Left lobe of liver (tissue), 2 donors: Measurements from ENCODE around the gene INPP5F. TPM values are rescaled to one million over a fixed set of nuclear protein-coding genes. Genes with fewer than 3 reads are reported as not detected.
"Not testable (repeated sequence)": the region's sequence is repeated elsewhere in the genome, so short reads cannot be mapped to it uniquely, and the experiment has no call there.

Experiments
- ATAC-seq: fragments of 200-7000 bp; cut with Tn5 transposase; one replicate; pipeline ENCODE4 v1.9.1; 2020; ENCODE audit warnings: mild to moderate bottlenecking, moderate library complexity
- DNase-seq: peaks from one replicate; pipeline ENCODE4 v3.0.0-alpha.2; 2020; ENCODE audit warnings: low spot score
- total RNA-seq: library from RNA; stranded (reverse); gene quantifications from one replicate; pipeline ENCODE4 v1.2.1, GENCODE V29; 2021
- donor health status: DM: no; HTN: no; CAD: no; lungs with moderate emphysema.
- donor health status: DM: no; HTN: yes; CAD: no.

INPP5F gene
- total RNA-seq, 1 donor from 2014 or later = 2.6 TPM

- ATAC-seq (no peak), DNase-seq (no peak)
Measured at GRCh38 chr10:119775529-119775928, 49.7 kb downstream of the INPP5F start.

DNA sequence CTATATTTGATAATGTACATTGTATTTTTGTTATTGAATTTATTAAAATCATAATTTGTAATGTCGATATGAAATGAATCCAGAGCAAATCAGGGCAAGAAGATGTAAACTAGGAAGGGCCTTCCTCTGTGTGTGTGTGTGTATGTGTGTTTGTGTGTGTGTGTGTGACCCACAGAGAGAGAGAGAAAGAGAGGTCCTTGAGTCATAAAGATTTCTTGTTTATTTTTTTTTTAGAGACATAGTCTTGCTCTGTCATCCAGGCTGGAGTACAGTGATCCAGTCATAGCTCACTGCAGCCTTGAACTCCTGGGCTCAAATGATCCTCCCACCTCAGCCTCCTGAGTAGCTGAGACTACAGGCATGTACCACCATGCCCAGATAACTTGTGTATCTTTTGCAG is 50.7 kb downstream of the INPP5F start:
- DNase-seq (no peak), ATAC-seq (no peak)

GRCh38 chr10:119777686-119778085 is 51.8 kb downstream of the INPP5F start:
- ATAC-seq (no peak), DNase-seq (no peak)

DNA sequence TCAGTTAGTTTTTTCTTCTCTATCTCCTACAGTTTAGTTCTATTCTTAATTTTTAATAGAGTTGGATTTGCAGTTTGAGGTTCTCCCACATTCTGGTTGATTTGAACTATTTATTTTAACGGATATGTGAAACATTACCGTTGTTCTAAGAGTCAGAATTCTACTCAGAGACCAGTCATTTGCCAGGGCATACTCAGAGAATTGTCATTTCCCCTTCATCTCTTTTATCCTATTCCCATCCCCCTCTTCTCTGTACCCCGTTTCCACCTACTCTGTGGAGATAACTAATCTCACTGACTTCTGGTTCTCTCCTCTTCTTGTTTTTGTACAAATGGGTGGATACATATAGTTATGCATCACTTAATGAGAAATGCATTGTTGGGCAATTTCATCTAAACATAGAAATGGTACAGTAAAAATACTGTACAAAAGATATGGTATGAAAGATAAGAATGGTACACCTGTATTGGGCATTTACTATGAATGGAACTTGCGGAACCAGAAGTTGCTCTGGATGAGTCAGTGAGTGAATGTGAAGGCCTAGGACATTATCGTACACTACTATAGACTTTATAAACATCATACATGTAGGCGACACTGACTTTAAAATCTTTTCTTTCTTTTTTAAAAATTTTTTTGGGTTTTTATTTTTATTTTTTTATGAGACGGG is 53.1 kb downstream of the INPP5F start:
- ATAC-seq (no peak), DNase-seq (no peak)

GRCh38 chr10:119780879-119781480 is 55.1 kb downstream of the INPP5F start:
- DNase-seq (no peak), ATAC-seq (no peak)

DNA sequence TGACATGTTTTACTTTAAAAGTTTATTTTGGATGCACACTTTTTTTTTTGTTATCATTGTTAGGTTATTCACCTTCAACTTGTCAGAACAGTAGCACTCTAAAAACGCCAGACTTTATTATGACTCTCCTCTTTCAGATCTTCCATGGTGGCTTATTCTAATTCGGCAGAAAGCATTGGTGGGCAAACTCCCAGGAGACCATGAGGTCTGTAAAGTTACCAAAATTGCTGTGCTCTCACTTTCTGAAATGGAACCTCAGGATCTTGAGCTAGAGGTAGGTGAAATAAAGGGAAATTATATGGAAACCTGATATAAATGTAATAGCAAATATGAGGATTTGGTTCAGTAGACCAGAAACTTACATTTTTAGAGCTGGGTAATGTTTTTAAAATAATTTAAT is 55.6 kb downstream of the INPP5F start:
- ATAC-seq (no peak), DNase-seq (no peak)

DNA sequence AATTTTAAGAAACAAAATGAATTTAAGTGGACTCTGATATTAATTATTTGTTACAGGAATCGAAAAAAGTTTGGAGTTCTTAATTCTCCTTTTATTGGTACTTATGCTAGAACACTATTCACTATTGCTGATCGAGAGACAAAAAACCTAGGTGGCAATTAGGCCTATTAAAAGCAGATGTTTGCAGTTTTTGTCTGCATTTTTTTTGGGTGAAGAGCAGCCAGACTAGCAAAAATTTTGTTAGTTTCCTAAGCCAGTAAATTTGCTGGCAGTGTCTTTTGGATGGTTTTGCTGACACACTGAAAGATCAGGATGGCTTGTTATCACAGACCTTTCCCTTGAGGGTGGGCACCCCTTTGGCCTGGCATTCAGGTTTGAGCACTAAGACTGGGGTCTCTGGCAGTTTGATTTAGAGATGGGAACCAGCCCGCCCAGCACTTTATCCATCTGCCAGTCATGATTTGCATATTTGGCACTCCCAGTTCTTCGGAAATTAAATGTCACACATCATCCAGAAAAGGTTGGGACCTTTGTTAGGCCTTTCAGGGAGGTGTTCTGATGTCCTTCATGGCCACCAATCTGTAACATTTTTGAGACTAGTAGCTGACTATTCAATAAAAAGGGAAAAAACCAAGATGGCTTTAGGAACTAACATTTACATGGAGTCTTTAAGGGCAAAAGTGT is 57.3 kb downstream of the INPP5F start:
- no peak for ATAC-seq

DNA sequence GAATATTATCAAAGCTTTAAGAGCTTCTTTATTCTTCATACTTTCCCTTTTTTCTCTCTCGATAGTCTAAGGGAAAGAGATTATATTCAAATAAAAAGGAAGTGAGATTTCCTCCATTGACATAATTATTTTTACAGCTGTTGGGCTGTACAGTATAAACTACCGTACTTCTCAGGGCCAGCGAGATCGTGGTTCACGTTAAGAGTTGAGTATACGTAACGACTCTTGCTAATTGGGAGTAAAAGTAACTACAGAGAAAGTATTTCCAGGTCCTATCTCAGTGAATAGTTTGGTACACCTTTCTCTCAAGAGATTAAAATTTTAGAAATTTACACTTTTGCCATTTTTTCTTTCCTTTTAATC is 57.8 kb downstream of the INPP5F start:
- ATAC-seq (no peak), DNase-seq (no peak)

More for the DNA sequence above, 57.3 kb downstream of the INPP5F start:
- DNase-seq = no peak

DNA sequence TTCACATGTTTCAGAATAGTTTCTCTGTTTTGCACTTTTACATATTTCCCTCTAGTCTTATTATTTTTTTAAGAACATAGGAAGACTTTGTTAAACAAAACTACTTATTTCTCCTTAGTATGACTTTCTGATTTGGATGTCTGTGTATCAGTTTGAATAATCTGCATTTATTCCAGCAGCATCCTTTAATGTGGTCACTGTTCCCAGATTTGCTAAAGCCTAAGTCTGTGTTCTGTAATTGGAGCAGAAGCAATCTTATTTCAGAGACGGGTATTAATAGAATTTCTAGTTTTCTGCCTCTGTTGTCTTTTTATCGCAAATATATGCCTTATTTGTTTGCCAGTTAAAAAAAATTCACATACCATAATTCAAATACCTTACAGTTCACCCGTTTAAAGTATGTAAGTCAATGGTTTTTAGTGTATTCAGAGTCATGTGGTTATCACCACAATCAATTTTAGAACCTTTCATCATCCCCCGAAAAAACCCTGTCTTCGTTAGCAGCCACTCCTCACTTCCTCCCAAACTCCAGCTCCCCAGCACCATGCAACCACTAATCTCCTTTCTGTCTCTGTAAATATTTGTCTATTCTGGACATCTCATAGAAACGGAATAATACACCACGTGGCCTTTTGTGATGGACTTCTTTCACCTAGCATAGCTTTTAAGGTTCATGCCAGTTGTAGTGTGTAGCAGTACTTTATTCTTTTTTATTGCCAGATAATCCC is 58.7 kb downstream of the INPP5F start:
- DNase-seq = no peak
- ATAC-seq = no peak

GRCh38 chr10:119786117-119786769 is 60.4 kb downstream of the INPP5F start:
- ATAC-seq = no peak
- DNase-seq = no peak

DNA sequence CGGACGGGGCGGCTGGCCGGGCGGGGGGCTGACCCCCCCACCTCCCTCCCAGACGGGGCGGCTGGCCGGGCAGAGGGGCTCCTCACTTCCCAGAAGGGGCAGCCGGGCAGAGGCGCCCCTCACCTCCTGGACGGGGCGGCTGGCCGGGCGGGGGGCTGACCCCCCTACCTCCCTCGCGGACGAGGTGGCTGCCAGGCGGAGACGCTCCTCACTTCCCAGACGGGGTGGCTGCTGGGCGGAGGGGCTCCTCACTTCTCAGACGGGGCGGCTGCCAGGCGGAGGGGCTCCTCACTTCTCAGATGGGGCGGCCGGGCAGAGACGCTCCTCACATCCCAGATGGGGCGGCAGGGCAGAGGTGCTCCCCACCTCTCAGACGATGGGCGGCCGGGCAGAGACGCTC is 69.3 kb downstream of the INPP5F start:
- ATAC-seq, DNase-seq: not testable (repeated sequence)

DNA sequence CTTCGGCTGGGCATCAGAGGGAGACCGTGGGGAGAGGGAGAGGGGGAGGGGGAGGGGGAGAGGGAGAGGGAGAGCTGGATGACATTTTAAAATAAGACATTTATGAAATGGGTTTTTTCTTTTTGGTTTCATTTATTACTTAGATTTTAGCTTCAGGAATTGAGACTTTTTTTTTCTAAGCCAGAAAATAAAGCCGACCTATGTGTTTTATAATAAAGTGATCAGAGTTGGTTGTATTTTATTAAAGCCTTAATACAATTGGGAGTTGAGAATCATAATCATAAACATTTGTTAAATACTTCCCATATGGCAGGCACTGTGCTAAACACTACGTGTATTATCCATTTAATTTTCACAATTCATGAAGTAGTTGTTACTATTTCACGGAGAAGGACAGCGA is 70.2 kb downstream of the INPP5F start:
- DNase-seq (no peak), ATAC-seq (no peak)

GRCh38 chr10:119801176-119801575 is 75.3 kb downstream of the INPP5F start:
- ATAC-seq (no peak), DNase-seq (no peak)

- no peak for ATAC-seq
- DNase-seq = no peak
Measured at GRCh38 chr10:119801998-119802538, 76.2 kb downstream of the INPP5F start.

DNA sequence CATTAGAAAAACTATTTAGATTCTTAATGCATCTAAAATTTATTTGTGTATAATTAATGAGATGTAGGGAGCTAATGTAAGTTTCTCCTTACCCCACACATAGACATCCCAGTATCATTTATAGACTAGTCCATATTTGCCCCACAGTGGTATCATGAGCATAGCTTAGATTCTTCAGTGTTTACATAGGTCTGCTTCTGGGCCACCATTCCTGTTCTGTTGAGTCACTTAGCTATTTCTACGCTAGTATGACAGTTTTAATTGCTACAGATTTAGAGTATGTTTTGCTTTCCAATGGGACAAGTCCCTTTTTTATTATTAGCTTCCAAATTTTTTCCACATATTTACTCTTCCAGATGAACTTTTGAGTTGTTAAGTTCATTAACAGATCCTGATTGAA is 77.4 kb downstream of the INPP5F start:
- DNase-seq = no peak
- no peak for ATAC-seq

- no peak for DNase-seq
- ATAC-seq = no peak
Measured at GRCh38 chr10:119805702-119806230, 79.9 kb downstream of the INPP5F start.

DNA sequence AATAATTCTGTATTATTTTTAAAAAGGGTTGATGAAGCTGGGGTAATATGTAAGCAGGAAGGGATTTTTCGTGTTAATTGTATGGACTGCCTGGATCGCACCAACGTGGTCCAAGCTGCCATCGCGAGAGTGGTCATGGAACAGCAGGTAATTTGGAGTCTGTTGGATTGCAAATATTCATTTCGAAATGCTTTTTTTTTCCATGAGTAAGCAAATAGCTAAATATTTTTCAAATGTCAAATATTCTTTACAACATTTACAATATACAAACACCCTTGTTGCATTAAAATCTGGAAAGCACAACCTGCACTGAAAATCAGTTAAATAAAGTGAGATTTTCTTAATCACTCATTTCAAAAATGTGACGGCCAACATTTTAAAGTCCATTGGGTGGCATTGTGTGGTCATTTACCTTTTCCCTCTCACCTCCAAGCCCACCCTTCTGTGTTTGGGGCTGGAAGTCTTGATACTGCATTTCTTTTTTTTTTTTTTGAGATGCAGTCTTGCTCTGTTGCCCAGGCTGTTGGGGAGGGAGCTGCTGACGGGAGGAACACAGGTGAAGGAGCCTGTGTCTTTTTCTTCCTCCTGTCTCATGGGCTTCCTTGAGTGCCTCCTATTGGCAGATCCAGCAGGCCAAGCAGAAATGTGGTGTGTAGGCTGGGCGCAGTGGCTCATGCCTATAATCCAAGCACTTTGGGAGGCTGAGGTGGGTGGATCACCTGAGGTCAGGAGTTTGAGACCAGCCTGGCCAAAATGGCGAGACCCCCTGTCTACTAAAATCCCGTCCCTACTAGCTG is 80.7 kb downstream of the INPP5F start:
- no peak for DNase-seq
- no peak for ATAC-seq

DNA sequence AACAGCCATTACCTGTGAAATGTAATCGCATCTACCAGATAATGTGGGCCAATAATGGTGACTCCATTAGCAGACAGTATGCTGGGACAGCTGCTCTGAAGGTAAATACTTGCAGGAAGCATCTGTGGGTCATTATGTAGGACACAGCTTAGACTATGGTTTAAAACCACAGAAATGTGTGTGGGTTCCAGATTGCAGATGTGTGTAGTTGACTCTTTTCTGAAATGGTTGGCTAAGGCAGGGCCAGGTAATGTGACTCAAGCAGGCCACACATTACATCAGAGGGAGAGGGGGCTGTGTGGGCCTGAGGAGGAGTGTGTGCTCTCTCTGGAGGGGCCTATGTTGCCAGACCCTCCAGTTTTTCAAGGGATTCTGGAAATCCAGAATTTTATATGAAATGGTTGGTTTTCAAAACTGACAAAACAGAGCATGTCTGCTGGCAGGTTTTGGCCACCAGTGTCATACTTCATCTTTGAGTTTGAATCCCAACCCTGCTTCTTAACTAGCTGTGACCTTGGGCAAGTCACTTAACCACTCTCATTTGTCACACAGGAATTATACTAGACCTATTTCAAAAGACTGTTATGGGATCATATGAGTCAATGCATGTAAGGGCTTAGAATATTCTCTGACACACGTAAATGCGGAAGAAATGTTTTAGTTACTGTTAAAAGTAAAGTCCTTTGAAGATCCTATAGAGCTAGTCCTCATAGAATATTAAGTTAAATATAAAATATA is 82.3 kb downstream of the INPP5F start:
- ATAC-seq (no peak), DNase-seq (no peak)

GRCh38 chr10:119811122-119811521 is 85.3 kb downstream of the INPP5F start:
- ATAC-seq (no peak), DNase-seq (no peak)
